Measurements from ENCODE around the gene OR8J1.

GRCh38 chr11:56375324-56375723, 21.2 kb downstream of the OR8J1 start, which contains the start of gene OR8U1:
- TF ChIP-seq CTCF (IDR thresholded peaks at IDR 0.05 in 4 of 5, conservative IDR thresholded peaks at IDR 0.05 in 1 of 5): no peak
- no peak for TF ChIP-seq POLR2A (IDR thresholded peaks at IDR 0.05)
